Measurements from ENCODE around the gene ENOX1.

Gene ENOX1

GRCh38 chr13:43785261-43785649, 1.5 kb downstream of the ENOX1 start:
- no peak for DNase-seq

GRCh38 chr13:43784496-43784895, 2.3 kb downstream of the ENOX1 start:
- DNase-seq, result no peak

GRCh38 chr13:43783820-43784219, 3.0 kb downstream of the ENOX1 start:
- DNase-seq, result no peak

GRCh38 chr13:43782686-43783085, 4.1 kb downstream of the ENOX1 start:
- no peak for DNase-seq

- DNase-seq, result no peak
Observed at GRCh38 chr13:43780666-43781065, 6.1 kb downstream of the ENOX1 start.

- no peak for DNase-seq
Observed at GRCh38 chr13:43776501-43777079, 10.2 kb downstream of the ENOX1 start.

- no peak for DNase-seq
Observed at GRCh38 chr13:43776006-43776405, 10.8 kb downstream of the ENOX1 start.

- DNase-seq, result no peak
Observed at GRCh38 chr13:43773602-43774001, 13.2 kb downstream of the ENOX1 start.

- no peak for DNase-seq
Observed at GRCh38 chr13:43770871-43771270, 15.9 kb downstream of the ENOX1 start.

- no peak for DNase-seq
Observed at GRCh38 chr13:43769529-43769928, 17.2 kb downstream of the ENOX1 start.

GRCh38 chr13:43767341-43767931, 19.3 kb downstream of the ENOX1 start:
- no peak for DNase-seq

- DNase-seq, result no peak
Observed at GRCh38 chr13:43766725-43767124, 20.0 kb downstream of the ENOX1 start.

GRCh38 chr13:43764349-43764748, 22.4 kb downstream of the ENOX1 start:
- DNase-seq, result no peak

GRCh38 chr13:43763143-43763759, 23.5 kb downstream of the ENOX1 start:
- DNase-seq, result no peak

GRCh38 chr13:43761616-43762315, 25.0 kb downstream of the ENOX1 start:
- DNase-seq, result no peak

- DNase-seq, result no peak
Observed at GRCh38 chr13:43760257-43760656, 26.5 kb downstream of the ENOX1 start.

- DNase-seq, result no peak
Observed at GRCh38 chr13:43758834-43759233, 27.9 kb downstream of the ENOX1 start.

- no peak for DNase-seq
Observed at GRCh38 chr13:43757266-43757665, 29.5 kb downstream of the ENOX1 start.

- no peak for DNase-seq
Observed at GRCh38 chr13:43755844-43756243, 30.9 kb downstream of the ENOX1 start.

- no peak for DNase-seq
Observed at GRCh38 chr13:43751624-43752023, 35.1 kb downstream of the ENOX1 start.

GRCh38 chr13:43749503-43749902, 37.3 kb downstream of the ENOX1 start:
- DNase-seq, result no peak

GRCh38 chr13:43744261-43745031, 42.3 kb downstream of the ENOX1 start:
- no peak for DNase-seq

- DNase-seq, result no peak
Observed at GRCh38 chr13:43742911-43743310, 43.9 kb downstream of the ENOX1 start.

Data from kidney glomerular epithelial cell (primary cell).